ENCODE measurements around the gene JADE3. TPM values are rescaled to one million over a fixed set of nuclear protein-coding genes. Genes with fewer than 3 reads are reported as not detected.

The JADE3 gene
- total and polyA plus RNA-seq, 2 experiments from 2014 or later = 6.4 to 18.6 TPM

- Histone ChIP-seq H3K36me3 (replicated peaks; ENCODE audit: insufficient read depth, low read depth) (no peaks in the 10 kb centered on the region), H3K27ac (no peak overlapping the region), H3K4me3 (no peak overlapping the region), H3K9me2 (replicated peaks; ENCODE audit: insufficient read depth) (no peaks in the 10 kb centered on the region), H4K20me1 (ENCODE audit: insufficient read depth, poor library complexity, severe bottlenecking) (no peaks in the 10 kb centered on the region), H3K9me3 (ENCODE audit: low read depth) (peaks cover 4% of the 10 kb centered on the region), H3K4me1 (ENCODE audit: insufficient read depth) (no peaks in the 10 kb centered on the region), H2AFZ (no peak overlapping the region), H3K27me3 (no peaks in the 10 kb centered on the region), H3K79me2 (peaks cover 83% of the 10 kb centered on the region), H3K4me2 (no peak overlapping the region)
- TF ChIP-seq EZH2 (IDR thresholded peaks at IDR 0.05; ENCODE audit: borderline replicate concordance) (no peak), EZH2phosphoT487 (IDR thresholded peaks at IDR 0.05; ENCODE audit: low read depth, severe bottlenecking, unreplicated experiment) (no peak)
- DNase-seq (ENCODE audit: low spot score) = no peak
- WGBS (ENCODE audit: low lambda C conversion rate, missing lambda C conversion rate) = 85% methylated on average over 7 of the region's 7 CpGs
Observed at GRCh38 chrX:46938589-46938988, 26.4 kb downstream of the JADE3 start.

GRCh38 chrX:46941341-46941740 is 29.1 kb downstream of the JADE3 start:
- H3K4me3 ChIP-seq = no peak overlapping the region
- H3K27me3 ChIP-seq = no peaks in the 10 kb centered on the region
- no peak overlapping the region for H3K4me2 ChIP-seq
- H3K27ac ChIP-seq = no peak overlapping the region
- peaks cover 83% of the 10 kb centered on the region for H3K79me2 ChIP-seq
- TF ChIP-seq EZH2 (IDR thresholded peaks at IDR 0.05; ENCODE audit: borderline replicate concordance) = no peak
- no peaks in the 10 kb centered on the region for H3K9me2 ChIP-seq (replicated peaks; ENCODE audit: insufficient read depth)
- H4K20me1 ChIP-seq (ENCODE audit: insufficient read depth, poor library complexity, severe bottlenecking) = no peaks in the 10 kb centered on the region
- peaks cover 4% of the 10 kb centered on the region for H3K9me3 ChIP-seq (ENCODE audit: low read depth)
- no peaks in the 10 kb centered on the region for H3K4me1 ChIP-seq (ENCODE audit: insufficient read depth)
- no peaks in the 10 kb centered on the region for H3K36me3 ChIP-seq (replicated peaks; ENCODE audit: insufficient read depth, low read depth)
- no peak overlapping the region for H2AFZ ChIP-seq
- no peak for DNase-seq (ENCODE audit: low spot score)

- no peak for TF ChIP-seq EZH2phosphoT487 (IDR thresholded peaks at IDR 0.05; ENCODE audit: low read depth, severe bottlenecking, unreplicated experiment)
- no peak for TF ChIP-seq CTCF (IDR thresholded peaks at IDR 0.05; ENCODE audit: poor library complexity)
- TF ChIP-seq EZH2 (IDR thresholded peaks at IDR 0.05; ENCODE audit: borderline replicate concordance) = no peak
- Histone ChIP-seq H3K27ac (peak overlapping the region; percentile 69), H4K20me1 (ENCODE audit: insufficient read depth, poor library complexity, severe bottlenecking) (no peaks in the 10 kb centered on the region), H2AFZ (no peak overlapping the region), H3K27me3 (no peaks in the 10 kb centered on the region), H3K9me3 (ENCODE audit: low read depth) (no peaks in the 10 kb centered on the region), H3K9me2 (replicated peaks; ENCODE audit: insufficient read depth) (no peaks in the 10 kb centered on the region), H3K79me2 (peaks cover 65% of the 10 kb centered on the region), H3K4me2 (peak overlapping the region; percentile 54), H3K36me3 (replicated peaks; ENCODE audit: insufficient read depth, low read depth) (no peaks in the 10 kb centered on the region), H3K4me1 (ENCODE audit: insufficient read depth) (peaks cover 13% of the 10 kb centered on the region), H3K4me3 (no peak overlapping the region)
- DNase-seq (ENCODE audit: low spot score) = no peak
- WGBS (ENCODE audit: low lambda C conversion rate, missing lambda C conversion rate) = 60% methylated on average over 5 of the region's 5 CpGs
Observed at GRCh38 chrX:46953137-46953527, 40.9 kb downstream of the JADE3 start.

GRCh38 chrX:46953597-46953996 is 41.4 kb downstream of the JADE3 start:
- no peak for DNase-seq (ENCODE audit: low spot score)
- no peaks in the 10 kb centered on the region for H3K9me3 ChIP-seq (ENCODE audit: low read depth)
- H3K27me3 ChIP-seq = no peaks in the 10 kb centered on the region
- TF ChIP-seq EZH2 (IDR thresholded peaks at IDR 0.05; ENCODE audit: borderline replicate concordance) (no peak), CTCF (IDR thresholded peaks at IDR 0.05; ENCODE audit: poor library complexity) (no peak), EZH2phosphoT487 (IDR thresholded peaks at IDR 0.05; ENCODE audit: low read depth, severe bottlenecking, unreplicated experiment) (no peak)
- no peaks in the 10 kb centered on the region for H4K20me1 ChIP-seq (ENCODE audit: insufficient read depth, poor library complexity, severe bottlenecking)
- peaks cover 13% of the 10 kb centered on the region for H3K4me1 ChIP-seq (ENCODE audit: insufficient read depth)
- H3K4me3 ChIP-seq = no peak overlapping the region
- H3K36me3 ChIP-seq (replicated peaks; ENCODE audit: insufficient read depth, low read depth) = no peaks in the 10 kb centered on the region
- peaks cover 66% of the 10 kb centered on the region for H3K79me2 ChIP-seq
- H3K4me2 ChIP-seq = peak overlapping the region; percentile 54
- no peaks in the 10 kb centered on the region for H3K9me2 ChIP-seq (replicated peaks; ENCODE audit: insufficient read depth)
- WGBS (ENCODE audit: low lambda C conversion rate, missing lambda C conversion rate) = 30% methylated on average over 2 of the region's 2 CpGs
- H2AFZ ChIP-seq = no peak overlapping the region
- H3K27ac ChIP-seq = peak overlapping the region; percentile 69
